ENCODE data around the gene GNG14.
"Not testable (repeated sequence)": the region's sequence is repeated elsewhere in the genome, so short reads cannot be mapped to it uniquely, and the experiment has no call there.

The GNG14 gene

DNA sequence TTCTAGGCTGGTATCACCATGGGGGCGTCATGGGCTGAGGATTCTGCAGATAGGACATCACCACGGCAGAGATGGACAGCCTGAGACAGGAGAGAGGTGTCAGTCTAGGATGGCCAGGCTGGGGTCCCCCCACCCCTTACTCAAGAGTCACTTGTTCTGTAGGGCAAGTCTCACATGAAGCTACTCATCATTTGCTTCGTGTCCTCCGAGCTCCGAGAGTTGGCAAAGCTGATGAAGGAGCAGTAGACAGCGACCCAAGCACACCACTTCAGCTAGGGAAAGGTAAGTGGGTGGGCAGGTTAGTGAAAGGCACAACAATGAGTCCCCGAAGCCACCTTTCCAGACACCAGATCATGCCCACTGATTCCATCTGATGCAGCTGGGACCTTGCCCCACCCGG is 19.5 kb upstream of the GNG14 start:
- DNase-seq, result no peak

DNA sequence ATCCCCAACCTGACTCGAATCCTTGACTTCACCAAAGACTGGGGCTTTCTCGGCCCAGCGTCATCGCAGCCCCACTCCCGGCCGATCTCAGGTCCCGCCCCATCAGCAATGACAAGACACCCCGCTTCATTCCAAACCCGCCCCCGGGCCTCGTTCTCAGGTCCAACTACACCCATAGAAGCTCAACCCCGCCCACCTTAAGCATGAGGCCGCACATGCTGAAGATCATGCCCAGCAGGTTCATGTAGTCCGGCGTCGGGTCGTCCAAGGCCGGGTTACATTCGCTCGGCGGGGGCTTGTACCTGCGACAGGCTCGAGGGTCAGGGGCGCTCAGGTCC is 18.9 kb upstream of the GNG14 start:
- DNase-seq, result peak in 1 of 2 experiments; percentile 21

DNA sequence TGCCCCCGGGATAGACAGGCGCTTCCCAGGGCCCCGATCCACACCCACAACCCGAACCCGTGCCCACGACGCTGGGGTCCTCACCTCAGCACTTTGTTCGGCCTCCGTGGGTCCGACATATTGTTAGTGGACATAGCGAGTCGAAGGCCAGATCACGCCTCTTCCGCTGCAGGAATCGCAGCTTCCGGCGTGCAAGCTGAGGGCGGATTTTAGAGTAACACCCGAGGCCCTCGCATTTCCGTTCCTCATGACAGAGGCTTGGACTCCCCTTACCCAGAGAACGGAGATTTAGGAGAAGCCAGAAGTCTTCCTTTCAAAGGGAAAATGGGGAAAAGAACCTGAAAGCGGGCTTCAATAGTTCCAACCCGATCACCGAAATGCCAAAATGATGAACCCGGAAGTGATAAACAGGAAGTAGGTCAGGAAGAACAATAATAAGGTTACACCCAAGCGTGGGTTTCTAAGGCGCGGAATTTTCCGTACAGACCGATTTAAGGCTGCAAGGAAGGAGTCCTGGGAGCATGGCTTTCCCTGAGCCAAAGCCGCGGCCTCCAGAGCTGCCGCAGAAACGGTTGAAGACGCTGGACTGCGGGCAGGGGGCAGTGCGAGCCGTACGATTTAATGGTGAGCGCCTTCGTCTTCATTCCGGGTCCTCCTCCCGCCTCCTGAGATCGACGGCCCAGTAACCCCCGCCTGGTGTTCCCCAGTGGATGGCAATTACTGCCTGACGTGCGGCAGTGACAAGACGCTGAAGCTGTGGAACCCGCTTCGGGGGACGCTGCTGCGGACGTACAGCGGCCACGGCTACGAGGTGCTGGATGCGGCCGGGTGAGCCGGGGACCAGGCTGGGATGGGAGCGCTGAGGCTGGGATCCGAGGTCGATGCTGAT is 18.3 kb upstream of the GNG14 start:
- peak; percentile 38 to 64 for DNase-seq

DNA sequence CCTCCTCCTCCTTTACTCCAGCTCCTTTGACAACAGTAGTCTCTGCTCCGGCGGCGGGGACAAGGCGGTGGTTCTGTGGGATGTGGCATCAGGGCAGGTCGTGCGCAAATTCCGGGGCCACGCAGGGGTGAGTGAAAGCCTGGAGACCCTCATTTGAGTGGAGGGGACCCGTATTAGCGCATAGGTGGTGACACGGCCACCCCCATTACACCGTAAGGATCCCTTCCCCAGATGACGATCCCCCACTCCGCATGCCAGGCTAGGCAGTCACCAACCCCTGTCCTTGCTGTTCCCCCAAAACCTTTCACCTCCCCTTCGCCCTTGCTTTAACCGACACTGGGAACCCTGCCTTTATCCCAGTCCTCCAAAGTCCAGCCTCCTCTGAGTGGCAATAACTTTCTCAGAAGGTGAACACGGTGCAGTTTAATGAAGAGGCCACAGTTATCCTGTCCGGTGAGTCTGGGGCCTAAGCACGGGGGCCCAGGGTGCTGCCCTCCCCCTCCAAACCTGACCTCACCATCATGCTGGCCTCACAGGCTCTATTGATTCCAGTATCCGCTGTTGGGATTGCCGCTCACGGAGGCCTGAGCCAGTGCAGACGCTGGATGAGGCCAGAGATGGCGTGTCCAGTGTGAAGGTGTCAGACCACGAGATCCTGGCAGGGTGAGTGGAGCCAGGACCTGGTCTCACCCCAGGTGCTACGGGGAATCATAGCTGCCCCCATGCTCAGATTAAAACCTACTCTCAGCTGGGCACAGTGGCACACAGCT is 17.5 kb upstream of the GNG14 start:
- DNase-seq, result no peak

DNA sequence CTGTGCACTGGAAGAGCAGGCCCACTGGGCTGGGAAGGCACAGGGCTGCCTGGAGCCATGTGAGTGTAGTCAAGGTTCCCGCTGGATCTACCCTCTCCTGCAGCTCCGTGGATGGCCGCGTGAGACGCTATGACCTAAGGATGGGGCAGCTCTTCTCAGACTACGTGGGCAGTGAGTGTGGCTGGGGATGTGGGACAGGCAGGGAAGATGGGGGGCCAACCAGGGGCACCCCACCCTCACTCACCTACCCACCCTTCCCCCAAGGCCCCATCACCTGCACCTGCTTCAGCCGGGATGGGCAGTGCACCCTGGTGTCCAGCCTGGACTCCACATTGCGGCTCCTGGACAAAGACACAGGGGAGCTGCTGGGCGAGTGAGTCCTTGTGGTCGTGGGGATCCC is 15.1 kb upstream of the GNG14 start:
- DNase-seq, result no peak

DNA sequence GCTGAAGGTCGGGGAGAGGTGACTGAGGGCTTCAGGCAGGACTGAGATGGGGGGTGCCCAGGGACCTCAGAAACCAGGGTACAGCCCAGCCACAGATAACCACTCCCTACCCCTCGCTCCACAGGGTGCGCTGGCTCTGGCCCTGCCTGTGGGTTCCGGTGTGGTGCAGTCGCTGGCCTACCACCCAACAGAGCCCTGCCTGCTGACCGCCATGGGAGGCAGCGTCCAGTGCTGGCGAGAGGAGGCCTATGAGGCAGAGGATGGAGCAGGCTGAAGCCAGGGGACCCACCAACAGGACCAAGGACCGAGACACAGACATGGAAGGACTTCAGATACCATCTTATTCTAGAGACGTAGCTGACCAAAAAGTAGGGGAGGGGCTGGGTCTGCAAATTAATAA is 12.4 kb upstream of the GNG14 start:
- no peak for DNase-seq

DNA sequence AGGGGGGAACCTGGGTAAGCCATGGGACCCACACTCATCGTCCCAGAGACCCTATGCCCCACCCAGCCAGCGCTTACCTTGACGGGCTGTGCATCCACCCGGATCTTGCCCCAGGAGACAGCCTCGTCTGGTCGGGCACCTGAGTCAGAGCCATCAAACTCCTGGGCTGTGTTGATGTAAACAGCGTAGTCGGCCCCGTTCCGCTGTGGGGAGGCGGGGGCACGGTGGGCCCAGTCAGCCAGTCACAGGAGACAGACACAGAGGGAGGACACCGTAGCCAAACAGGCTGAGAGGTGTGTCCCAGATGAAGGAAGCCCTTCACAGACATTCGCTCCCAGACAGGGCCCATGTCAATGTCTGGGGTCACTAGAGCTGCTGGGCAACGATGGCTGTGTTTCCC is 11.9 kb upstream of the GNG14 start:
- no peak for DNase-seq

DNA sequence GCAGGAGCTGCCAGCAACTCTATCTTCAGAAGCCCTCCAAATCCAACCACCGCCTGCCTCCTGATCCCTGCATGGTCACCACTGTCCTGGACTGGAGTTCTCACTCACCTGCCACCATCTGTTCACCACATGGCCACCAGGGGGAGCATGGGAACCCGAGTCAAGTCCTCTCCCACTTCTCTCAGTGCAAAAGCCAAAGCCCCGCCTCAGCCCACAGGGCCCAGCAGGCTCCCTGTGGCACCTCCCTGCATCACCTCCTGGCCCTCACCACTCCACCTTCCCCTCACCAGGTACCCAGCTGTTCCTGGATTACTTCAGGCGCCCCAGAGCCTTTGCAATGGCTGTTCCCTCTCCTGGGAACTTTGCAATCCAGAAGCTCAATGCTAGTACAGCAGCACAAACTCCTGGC is 11.4 kb upstream of the GNG14 start:
- DNase-seq, result peak; percentile 77 to 78

DNA sequence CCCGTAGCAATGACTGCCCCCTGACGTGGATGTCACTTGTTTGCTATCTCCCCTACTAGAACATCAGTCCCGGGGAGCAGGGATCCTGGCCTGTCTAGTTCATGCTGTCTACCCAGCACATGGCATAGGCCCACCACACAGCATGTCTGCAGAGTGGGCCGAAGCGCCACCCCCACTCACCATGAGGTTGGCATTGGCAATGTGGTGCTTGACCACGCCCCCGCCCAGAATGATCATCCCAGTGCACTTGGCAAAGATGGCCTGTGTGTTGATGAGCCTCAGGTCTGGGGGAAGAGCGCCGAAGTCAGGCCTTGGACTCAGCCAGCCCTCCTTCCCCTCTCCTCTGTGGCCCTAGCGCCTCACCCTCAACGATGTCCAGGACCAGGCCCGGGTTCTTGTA is 10.9 kb upstream of the GNG14 start:
- no peak for DNase-seq

DNA sequence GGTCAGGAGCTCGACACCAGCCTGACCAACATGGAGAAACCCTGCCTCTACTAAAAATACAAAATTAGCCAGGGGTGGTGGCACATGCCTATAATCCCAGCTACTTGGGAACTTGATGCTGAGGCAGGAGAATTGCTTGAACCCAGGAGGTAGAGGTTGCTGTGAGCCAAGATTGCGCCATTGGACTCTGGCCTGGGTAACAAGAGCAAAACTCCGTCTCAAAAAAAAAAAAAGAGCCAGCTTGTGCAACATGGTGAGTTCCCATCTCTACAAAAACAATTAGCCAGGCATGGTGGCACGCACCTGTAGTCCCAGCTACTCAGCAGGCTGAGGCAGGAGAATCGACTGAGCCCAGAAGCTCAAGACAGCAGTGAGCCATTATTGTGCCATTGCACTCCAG is 9.8 kb upstream of the GNG14 start:
- DNase-seq, result not testable (repeated sequence)

DNA sequence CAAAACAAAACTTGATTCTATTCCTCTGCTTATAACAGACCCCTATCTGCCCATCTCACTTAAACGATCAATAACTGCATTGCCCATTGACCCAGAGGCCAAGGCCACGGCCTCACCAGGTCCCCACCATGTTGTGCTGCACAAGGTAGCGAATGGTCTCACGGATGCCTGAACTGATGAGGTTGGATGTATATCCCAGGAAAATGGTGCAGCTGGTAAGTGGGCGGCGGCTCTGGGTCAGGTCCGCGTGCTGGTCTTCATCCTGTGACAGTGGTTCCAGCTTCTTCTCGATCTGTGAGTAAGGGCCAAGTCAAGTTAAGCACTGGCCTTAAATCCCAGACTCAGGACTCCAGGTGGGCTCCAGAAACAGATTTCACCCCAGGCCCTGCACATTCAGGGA is 7.8 kb upstream of the GNG14 start:
- no peak for DNase-seq

DNA sequence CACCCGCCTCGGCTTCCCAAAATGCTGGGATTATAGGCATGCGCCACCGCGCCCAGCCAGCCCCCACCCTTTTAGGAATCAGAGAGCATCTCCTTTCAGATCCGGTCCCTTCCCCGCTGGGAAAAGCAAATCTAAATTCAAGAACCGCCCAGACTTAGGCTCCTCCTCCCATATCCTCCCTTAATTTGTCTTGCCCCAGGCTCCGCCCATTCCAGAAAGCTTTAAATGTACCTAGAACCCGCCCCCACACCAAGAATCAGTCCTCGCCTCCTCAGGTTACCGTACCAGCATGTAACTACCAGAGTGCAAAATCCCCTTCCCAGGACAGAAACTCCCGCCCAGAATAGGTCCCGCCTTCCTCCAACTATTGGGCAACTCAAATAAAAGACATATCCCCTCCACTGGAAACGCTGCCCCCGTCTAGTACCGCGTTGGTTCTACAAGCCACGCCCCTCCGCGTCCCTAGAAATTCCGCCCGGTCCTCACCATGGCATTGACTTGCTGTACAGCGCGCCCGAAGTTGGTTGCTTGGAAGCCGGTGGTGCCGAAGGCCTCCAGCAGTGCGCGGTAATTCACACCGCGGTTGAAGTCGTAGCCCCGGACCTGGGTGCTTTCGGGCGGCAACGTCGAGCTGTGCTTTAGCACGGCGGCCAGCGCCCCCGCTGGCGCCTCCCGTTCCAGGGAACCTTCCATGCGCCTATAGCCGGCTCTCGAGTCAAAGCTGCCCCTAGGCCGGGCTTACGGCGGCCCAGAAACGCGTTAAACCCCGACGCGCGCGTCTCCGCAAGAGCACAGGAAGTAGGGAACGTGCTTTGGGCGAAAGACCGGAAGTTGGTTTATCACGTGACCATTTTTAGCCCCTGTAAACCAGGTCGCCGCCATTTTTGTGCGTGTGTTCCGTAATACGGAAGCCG is 6.5 kb upstream of the GNG14 start, which contains the start of gene DHPS:
DHPS (minus strand) TSS at position 807 of the 914 bp plus-strand sequence; CDS start at position 693, 114 bp downstream.
- peak; percentile 96 for DNase-seq

DNA sequence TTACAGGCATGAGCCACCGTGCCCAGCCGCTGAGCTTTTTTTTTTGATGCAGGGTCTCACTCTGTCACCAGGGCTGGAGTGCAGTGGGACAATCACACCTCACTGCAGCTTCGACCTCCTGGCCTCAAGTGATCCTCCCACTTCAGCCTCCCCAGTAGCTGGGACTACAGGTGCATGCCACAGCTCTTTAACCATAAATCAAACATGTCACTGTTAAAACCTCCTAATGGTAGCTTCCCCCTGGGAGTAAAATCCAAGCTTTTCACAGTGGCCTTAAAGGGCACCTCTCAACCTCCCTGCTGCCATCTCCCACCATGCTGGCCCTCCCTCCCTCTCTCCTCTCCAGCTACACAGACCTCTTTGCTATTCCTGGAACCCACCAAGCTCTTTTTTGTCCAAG is 2.0 kb upstream of the GNG14 start:
- DNase-seq, result no peak

DNA sequence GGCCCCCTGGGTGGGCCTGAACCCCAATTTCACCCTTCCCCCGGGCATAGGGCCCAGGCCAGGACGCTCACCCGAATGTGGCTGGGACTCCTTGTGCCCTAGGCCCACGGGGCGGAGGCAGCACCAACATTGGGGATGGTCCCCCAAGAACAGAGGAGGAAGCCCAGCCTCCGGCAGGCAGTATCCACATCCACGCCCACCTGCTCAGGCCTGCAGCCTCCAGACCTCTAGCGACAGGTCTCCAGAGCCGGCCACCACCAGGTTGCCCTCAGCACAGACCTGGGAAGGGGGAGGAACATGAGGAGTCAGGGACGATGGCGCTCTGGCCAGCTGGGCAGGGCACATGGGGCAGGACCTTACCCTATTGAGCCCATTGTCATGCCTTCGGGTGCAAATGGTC is 1.2 kb downstream of the GNG14 start:
- no peak for DNase-seq

DNA sequence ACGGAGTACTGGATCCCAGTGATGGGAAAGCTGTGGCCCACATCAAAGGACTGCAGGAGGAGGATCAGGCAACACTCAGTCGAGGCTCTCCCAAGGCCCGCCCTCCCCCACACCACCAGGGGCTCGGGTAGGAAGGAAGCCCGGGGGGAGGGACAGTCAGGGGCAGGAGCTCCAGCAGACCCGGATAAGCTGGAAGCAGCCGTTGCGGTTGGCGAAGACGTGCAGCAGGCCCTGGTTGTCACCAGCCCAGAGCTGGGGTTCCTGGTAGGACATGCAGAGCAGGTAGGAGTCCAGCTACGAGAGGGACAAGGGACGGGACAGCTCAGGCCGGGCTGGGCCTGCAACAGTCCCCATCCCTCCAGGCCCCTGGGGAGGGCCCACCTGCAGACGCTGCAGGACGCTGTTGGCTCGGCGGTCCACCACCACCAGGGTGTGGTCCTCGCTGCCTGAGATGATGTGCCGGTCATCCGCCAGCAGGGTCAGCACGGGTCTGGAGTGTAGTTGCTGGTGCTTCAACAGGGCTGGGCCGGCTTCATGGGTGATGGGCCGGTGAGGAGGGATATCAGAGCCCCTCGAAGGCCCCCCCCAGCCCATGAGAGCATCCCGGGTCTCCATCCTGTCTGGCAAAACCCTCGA is 1.9 kb downstream of the GNG14 start:
- no peak for DNase-seq

DNA sequence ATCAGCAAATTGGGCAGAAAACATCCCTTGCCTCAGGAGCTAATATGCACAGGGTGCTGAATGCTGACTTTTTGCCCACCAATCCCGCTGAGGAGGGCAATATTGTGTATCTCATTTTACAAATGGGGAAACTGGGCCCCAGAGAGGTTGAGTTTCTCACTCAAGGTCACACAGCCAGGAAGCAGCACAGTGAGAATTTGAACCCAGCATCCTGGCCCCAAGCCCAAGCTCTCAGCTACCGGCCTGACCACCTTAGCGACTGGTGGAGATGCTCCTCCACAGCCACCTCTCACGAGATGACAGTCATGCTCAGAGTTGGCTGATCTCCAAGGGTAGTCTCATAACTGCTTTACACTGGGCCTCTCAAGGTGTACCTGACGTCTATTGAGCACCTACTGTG is 5.2 kb downstream of the GNG14 start:
- no peak for DNase-seq

DNA sequence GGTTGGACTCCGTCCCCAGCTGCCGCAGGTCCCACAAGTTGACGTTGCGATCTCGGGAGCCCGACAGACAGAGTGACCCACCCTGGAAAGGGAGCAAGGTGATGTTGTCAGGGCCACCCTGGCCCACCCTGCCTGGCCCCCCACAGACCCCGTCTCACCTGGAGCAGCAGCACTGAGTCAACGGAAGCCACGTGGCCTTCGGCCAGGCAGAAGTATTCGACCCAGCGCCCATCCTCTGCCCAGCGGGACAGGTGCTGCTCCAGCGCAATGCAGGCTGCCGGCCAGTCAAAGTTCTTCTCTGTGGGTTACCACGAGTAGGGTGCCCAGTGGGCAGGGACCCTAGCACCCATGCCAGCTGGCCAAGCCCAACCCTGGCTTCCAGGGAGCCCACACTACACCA is 6.8 kb downstream of the GNG14 start:
- DNase-seq, result no peak

DNA sequence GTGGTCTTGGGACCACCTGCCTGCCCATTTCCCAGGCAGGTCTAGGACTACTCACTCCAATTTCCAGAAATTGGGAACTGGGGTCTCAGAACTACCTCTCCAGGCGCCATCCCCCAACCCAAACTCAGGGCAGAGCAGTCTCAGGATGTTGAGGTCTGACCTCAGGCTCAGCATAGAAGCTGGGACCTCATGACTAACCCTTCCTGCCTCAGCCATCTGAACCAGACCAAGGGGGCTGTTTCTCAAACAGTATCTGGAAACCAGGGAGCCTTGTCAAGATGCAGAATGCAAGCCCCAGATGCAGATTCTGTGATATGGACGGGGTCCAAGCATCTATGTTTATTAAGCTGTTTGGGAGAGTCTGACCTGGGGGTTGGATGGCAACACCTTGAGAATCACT is 7.3 kb downstream of the GNG14 start:
- no peak for DNase-seq

DNA sequence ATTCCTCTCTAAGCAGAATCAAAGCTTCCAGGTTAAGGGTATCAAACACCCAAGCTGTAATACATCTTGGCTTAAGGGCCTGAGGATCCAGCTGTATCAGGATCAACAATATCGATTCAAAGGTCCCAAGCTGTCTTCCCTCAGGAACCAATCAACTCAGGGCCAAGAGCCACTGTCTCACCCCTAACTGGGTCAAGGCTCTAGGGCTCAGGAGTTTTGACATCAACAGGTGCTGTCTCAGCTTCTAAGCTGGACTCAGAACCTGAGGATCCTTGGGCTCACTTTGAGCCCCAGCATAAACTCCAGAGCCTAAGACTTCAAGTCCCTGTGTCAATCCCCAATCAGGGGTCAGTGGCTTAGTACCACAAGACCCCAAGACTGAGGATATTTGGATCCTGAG is 7.7 kb downstream of the GNG14 start:
- no peak for DNase-seq

DNA sequence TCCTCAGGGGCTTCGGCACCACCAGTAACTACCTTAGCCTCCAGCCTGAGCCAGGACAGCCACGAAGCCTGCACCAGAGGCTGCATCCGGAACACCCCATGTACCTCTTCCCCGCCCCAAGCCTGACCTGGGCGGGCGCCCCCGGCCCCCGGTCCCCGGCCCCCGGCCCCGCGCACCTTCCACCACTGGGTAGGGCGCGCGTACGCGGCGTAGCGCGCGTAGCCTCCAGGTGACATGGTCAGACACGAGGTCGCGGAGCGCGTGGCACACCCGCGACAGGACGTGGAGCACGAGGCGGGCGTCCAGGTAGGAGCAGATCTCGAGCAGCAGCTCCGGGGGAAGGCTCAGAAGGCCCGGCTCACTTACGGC is 8.2 kb downstream of the GNG14 start:
- no peak for DNase-seq

DNA sequence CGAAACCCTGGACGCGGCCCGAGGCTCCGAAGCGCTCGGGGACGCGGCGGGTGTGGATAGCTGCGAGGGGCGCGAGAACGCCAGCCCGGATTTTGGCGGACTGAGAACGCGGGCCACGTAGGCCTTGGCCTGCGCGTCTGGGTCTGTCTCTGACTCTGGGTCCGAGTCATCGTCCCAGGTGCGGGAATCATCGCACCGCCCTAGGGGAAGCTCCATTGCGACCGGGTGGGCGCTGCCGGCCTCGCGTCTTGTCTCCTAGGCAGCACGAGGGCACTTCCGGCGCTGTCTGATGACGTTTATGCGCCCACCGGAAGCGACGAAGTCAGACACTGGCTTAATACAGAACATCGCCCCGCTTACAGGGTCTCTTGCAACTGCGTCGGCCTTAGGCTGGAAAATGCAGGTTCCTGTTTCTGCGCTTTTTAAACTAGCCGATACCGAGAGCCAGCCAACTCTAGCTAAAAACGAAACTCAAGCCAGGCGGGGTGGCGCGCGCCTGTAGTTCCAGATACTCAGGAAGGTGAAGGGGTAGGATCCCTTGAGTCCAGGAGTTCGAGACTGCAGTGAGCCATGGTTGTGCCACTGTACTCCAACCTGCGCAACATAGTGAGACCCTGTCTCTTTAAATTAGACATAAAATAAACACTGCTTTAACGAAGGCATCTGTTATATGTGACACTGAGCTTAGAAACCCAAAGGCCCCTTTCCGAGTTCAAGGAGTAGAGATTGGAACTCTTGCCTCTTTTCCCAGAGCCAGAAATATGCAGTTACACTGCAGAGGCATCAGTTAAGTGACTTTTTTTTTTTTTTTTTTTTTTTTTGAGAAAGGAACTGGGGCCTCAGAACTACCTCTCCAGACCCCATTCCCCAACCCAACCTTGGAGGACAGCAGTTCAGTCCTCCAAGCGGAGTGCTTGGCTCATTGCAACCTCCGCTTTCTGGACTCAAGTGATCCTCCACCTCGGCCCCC is 8.9 kb downstream of the GNG14 start, which contains the start of gene FBXW9:
FBXW9 (minus strand) TSS at position 266 of the 970 bp plus-strand sequence; CDS start at position 216, 50 bp downstream.
- DNase-seq, result peak; percentile 89 to 91

Measured in SHP77 (cell line).